Erythroblast (primary cell): Measurements from ENCODE around the gene VDAC2.

Experiments
- GATA1 ChIP-seq: IDR thresholded peaks from 2 replicates; pipeline ENCODE4 v1.6.1; 2011; ENCODE audit warnings: low read depth, mild to moderate bottlenecking, control low read depth, low read length, moderate library complexity
- POLR2A ChIP-seq: IDR thresholded peaks from 2 replicates; pipeline ENCODE4 v1.6.1; 2011; ENCODE audit warnings: mild to moderate bottlenecking, low read length

DNA sequence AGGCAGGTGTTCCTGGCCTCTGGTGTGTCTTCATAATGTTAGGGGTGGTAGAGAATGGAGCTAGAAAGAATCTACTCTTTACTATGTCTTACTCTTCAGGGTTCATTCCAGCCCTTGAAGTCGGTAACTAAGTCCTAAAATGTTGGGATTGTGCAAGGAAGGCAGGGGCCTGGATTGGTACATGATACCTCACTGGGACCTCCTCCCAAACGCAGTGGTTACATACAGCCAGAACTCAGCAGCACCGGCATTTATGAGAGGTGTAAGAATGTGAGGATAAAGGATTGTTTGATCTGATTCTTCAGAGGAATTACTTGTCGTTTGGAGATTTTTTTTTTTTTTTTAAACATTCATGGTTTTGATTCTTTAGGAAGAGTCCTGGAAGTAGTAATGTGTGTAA, 18.2 kb downstream of the VDAC2 start:
- no peak for TF ChIP-seq POLR2A
- no peak for TF ChIP-seq GATA1
